GM18508 (cell line): Measurements from ENCODE around the gene PHACTR1.

Experiments
- ATAC-seq: cut with Tn5 transposase; IDR thresholded peaks from one replicate; pipeline ENCODE4 v1.9.1; 2021; ENCODE audit warnings: moderate number of reproducible peaks; ENCODE audit not compliant: insufficient read depth, unreplicated experiment

Gene PHACTR1

DNA sequence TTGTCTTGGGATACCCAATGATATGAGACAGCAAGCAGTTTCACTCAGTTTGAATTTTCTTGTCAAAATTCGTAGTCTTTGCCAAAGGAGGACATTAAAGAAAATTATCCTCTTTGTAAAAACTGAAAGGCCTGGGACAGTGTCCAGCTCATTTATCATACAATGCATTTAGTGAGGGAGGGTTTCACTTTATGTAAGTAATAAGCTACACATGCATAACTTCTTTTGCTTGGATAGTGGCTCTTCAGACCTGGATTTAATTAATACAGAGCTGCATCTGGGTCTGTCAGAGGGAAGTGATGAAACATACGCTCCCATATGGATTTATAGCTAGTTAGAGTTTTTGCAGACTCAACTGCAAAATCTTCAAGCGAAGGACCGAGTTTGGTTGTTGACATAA, 175.6 kb downstream of the PHACTR1 start:
- ATAC-seq: no peak

DNA sequence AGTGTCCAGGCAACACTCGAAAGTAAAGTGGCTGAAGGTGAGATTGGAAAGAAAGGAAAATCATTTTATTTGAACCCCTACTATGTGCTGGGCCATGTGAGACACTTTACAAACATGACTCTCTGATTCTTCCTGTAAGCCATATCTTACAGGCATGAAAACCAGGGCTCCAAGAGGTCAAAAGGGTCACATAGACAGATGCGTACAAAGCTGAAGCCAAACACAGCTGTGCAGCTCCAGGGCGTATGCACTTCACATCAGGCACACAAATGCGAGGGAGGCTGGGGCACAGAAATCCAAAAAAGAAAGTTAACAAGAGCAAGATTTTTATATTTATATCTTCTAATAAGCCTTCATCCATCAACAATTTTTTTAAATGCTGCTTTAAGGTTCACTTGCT, 176.5 kb downstream of the PHACTR1 start:
- ATAC-seq: no peak

DNA sequence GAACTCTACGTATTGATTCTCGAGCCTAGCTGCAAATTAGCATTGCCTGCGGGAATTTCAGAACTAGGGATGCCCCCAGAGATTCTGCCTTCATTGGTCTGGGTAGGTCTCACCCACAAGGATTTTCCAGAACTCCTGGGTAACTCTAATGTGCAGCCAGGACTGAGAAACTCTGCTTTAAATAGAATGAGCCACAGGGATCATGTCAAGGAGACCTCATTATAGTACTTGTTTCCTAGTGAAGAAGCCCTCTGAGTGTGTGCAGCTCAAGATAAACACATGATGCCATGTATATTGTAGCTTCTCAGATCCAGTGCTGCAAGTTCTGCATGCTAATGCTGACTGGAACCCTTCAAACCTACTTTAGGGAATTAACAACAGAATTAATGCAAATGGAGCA, 179.2 kb downstream of the PHACTR1 start:
- ATAC-seq: no peak

DNA sequence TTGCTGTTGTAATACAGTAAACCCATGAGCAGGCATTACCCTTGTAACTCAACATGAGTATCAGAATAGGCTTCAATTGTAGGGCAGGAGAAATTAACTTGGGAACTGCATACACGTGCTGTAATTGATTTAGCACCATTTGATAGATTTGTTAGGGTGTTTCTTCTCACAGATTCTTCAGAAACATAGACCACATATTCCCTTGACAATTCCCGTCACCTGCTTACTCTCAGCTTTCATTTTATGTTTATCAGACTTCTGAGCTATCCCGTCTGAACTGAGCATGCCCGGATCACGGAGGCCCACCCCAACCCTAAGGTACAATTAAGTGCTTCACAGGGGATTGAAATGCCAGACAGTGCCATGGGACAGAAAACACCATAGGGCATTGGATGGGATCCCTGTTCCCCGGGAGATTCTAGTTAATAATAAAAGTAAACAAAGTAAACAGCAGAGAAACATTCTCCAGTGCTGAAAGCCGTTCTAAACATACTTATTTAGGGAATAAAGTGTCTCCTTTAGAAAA, 179.7 kb downstream of the PHACTR1 start:
- no peak for ATAC-seq

DNA sequence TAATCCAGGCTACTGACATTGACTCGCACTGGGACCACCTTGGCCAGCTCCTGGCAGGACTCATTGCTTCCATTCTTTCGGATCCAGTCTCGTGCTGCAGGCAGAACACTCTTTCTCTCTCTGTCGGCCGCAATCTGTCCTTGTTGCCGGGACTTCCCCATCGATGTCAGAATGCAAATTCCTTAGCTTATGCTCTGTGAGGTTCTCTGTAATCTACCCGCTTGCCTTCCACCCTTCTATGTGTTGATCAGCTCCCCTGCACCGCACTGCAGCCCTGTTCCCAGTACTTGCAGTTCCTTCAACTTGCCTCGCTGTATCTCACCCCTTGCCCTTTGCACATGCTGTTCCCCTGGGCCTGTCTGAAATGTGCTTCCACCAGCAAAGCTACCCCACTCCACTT, 182.0 kb downstream of the PHACTR1 start:
- ATAC-seq: no peak

DNA sequence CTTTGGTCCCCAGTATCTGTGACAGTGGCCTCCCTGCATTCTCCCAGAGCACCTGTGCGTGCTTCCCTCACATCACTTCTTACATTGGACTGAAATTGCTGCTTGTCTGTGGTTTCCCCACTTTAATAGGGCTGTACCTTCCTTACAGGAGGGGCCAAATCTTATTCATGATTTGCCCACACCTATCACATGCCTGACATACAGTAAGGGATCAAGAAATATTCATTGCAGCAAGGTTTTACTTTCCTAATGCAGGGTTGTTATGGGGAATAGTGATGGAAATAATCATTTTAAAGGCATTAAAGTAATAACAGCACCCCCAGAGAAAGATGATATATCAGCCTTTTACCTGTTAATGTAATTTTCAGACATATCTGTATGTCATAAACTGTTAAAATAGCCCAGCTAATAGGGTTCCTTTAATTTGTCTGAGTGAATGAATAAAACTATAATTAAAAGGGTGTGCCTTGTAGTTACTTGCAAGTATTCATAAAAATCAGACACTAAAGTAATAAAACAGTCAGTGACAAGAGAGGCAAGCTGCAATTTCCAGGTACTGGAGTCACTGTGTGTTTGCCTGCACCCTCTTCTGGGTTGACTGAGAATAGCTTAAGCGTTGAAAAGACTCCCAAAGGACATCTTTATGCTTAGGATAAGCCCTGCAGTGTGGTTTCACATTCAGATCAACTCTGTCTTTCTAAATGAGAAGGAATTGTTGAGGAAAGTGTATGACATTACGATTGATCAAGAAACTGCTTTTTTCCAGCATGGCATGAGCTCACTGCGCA, 182.7 kb downstream of the PHACTR1 start:
- no peak for ATAC-seq

DNA sequence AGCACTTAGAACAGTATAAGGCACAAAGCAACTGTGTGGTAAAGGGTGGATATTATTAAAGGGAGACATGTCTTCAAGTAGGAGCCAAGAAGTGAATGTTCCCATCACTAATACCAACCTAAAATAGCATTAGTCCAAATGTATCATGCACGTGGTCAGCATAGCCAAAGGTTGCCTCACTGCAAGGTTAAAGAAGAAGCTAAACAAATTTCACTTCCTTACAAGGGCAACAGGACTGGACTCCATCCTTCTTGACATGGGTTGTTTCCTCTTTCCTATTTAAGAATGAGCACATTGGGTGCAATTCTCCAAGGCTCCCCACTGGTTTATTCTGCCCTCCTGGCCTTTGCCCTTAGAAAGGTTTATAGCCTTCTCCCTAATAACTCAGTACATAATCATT, 186.7 kb downstream of the PHACTR1 start:
- ATAC-seq: no peak

DNA sequence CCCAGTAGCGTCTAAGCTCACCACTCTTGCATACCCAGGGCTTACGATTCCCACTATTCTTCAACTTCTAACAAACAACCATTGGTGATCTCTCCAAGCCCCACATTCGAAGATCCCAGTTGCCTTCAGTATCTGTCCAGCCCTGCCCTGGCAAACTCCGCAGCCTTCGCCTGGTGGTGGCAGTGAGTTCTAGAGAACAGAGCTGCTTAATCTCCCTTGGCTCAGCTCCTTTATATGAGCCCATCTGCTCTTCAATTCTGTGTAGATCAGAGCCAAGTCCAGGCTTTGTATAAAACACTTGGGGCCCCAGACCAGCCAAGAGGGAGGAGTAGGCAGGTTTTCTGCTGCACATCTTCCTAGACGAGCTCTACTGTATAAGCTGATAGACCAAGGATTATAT, 193.3 kb downstream of the PHACTR1 start:
- ATAC-seq: no peak

DNA sequence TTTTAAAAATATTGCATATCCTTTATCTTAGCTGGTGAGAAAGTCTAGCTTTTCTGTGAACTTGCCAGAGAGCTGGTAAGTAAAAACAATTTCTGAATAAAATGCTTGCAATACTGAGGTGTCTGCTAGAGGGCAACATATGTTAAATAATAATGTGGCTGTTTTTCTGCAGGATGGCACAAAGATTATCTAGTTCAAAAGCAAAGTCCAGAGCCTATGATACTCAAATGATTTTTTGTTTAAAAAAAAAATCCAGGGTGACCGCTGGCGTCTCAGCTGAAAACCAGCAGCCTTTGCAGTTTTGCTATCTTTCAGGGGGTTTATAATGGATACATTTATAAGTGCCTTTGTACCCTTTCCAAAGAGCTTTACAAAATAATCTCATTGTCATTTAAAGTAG, 194.9 kb downstream of the PHACTR1 start:
- no peak for ATAC-seq

DNA sequence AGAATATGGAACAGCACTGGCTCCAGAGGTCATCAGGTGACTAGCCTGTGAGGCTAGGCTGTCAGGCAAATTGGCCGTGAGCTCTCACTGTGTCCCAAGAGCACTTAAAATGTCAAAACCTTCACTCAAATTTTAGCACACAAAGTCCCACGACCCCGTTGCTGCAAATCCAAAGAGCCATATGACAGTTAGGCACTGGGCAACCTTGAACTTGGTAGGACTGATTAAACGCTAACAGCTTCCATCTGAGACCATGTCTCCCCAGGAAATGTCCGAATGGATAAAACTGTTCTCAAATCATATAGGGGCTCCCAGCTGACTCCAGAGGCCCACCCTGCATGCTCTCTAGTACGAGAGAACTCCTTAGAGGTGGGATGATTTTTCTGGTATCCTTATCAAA, 196.6 kb downstream of the PHACTR1 start:
- ATAC-seq: no peak

DNA sequence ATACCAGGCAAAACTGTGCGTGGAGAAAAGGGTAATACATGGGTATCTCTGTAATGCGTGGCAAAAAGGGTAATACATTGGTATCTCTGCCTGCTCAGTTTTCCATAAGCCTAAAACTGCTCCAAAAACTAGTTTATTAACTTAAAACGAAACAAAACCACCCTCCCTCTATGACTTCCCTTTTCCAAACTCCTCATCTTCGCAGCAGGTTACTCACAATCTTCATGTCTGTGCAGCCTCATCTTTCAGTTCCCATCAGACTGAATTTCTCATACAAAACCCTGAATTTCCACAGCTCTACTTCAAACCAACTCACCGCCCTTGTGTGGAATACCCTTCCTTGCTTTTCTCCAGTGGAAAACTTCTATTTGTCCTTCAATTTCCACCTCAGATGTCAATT, 199.4 kb downstream of the PHACTR1 start:
- ATAC-seq: no peak

DNA sequence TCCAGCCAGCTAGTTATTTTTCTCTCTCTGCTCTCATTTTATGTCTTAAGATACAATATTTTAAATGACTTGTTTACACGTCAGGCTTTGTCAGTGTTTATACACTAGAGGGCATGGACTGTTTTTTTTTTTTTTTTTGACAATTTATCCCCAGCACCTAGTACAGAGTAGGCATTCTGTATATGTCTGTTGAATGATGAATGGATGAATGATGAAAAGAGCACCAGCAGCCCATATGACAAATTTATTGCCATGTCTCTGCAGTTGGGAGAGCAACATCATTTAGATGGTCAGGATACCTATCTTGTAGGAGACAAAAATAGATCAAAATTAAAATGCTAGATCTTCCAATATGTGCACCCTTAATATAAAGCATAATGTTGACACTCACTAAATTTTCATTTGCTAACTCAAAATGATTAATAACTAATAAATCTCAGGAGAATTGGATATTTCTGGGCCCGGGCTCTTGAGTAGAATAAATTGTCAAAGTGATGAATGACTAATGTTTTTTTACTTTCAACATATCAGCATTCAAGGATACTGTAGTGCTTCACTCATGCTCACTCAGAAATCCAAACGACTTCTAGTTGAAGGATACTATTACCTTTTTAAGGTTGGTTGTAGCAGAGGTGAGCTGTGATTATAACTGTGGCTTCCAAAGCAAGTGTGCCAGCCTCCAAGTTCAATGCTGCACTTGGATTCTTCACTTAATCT, 200.0 kb downstream of the PHACTR1 start:
- ATAC-seq: no peak

DNA sequence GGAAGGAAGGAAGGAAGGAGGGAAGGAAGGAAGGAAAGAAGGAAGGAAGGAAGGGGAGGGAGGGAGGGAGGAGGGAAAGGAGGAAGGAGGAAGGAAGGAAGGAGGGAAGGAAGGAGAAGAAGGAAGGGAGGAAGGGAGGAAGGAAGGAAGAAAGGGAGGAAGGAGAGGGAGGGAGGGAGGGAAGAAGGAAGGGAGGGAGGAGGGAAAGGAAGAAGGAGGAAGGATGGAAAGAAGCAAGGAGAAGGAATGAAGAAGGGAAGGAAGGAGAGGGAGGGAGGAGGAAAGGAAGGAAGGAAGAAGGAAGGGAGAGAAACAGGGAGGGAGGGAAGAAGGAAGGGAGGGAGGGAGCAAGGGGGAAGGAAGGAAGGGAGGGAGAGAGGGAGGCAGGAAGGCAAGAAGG, 204.9 kb downstream of the PHACTR1 start:
- ATAC-seq: no peak

DNA sequence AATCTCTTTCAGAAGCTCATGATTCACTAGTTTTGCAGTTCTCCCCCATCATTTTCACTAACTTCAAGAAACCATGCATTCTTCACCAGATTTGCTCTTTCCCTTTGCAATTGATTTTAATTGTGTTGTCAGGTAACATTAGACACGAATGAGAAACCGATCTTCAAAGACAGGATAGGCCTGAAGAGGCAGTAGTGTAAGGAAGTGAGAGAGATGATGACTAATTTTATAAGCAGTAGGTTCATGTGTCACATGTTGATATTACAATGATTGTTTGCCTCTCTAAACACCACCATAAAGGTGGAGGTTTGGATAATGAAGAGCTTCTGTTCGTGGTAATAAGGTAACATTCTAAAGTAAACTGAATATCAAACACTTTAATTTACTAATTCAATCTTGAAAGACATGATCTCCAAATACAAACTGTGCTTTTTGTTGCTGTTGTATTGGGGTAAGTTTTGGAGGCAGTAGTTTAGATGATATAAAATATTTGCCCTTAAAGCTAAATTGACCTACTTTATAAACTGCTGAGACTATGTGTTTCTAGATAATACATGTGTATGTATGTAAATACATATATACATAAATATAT, 207.2 kb downstream of the PHACTR1 start:
- no peak for ATAC-seq

DNA sequence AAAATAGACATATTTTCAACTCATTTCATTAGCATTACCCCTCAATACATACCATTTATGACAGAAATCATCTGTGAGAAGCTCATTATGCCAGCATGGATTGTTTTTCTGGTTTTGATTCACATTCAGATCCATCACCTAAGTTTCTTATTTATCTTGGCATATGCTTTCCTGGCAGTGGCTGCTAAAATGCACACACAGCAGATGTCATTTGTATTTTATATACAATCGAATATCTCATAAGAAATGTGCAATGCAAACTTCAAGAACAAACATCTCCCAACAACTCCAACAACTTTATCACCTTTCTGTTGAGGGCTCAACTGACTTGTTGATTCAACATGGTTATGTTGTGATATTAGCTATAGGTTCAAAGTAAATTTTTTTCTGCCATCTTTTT, 208.3 kb downstream of the PHACTR1 start:
- no peak for ATAC-seq

DNA sequence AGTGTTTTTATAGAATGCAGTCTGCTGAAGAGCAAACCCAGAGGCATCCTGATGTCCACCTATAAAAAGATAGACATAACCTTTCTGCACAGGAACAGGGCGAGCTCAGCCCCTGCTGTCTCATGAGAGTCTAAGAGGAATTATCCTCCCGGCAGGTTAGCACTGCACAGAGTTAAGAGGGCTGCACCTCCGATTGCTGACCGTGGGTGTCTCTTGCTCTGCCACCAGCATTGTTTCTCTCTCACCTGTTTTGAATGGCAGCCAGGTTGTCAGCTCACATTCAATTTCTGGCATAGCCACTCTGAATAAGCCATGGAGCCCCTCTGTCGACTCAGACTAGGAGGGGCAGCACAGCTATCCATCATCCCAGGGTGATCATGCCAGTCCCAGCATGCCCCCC, 211.2 kb downstream of the PHACTR1 start:
- no peak for ATAC-seq

DNA sequence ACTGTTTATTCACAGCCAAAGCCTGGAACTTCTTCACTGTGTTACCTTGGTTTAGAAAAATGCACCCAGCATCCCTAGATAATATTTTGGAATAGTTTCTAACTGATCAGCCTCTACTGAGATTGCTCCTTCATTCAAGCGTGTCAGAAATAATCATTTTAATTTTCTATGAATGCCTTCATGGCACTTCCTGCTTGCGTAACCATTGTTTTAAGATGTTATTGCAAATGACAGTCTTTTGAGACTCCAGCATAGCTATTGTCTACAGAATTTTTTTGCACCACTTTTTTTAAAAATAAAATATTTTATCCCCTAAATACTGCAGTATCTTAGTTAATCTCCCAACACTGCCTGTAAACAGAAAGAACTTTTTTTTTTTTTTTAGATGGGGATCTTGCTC, 213.1 kb downstream of the PHACTR1 start:
- no peak for ATAC-seq

DNA sequence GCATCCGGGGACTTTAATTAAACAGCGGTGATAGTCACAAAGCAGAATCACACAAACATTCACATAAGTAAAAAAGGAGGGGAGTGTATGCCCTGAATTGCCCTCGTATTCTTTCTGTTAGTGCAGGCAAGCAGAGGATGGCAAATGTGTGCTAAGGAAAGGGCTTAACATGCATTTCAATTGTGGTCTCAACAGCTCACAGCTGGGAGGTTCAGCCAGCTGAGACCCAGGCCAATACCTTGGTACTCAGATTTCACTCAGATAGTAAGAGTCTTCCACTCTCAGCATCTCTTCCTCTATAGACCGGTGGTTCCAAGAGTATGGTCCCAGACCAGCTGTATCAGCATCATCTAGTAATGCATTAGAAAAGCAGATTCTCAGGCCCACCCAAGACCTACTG, 215.1 kb downstream of the PHACTR1 start:
- no peak for ATAC-seq

DNA sequence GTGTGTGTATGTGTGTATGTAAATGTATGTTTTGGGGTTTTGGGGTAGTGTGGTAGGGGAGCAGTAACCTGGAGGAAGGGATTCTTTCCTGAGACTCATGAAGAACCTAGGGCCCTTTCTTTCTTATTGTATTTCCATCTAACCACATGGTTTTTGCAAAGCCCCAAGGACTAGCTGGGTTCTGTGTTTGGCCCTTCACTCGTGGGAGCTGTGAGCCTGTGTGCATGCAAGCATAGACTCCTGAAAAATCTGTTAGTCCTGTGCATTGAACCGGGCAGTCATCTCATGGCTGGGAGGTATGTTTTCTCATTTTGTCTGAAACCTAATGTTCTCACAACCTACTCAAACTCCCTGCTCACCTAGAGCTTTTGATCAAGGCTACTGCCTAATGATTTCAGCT, 219.1 kb downstream of the PHACTR1 start:
- ATAC-seq: no peak

DNA sequence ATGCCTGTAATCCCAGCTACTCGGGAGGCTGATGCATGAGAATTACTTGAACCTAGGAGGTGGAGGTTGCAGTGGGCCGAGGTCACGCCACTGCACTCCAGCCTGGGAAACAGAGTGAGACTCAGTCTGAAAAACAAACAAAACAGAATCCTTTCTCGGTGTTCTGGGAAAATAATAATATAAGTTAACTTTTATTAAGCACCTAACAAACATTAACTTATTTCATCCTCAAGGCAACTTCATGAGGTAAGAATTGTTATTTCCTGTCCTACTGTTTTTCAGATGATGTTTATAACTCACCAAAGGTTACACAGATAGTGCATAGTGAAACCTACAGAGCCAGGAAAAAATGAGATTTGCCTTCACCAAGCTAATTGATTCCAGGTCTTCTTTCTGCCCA, 221.4 kb downstream of the PHACTR1 start:
- no peak for ATAC-seq

DNA sequence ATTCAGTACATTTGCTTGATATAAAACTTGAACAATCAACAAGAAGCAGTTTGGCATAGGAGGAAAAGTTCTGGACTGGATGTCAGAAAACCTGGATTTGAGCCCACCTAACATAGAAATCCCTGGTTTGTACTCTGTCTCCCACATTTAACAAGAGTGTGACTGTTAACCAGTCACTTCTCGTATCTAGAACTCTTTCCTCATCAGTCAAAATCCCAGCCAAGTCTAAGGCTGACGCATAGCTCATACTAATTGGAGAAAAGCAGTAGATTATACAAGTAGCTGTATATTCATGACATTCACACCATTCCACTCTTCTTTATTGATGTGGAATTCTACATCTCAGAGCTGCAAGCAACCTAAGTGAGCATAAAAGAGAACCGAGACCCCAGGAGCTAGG, 222.7 kb downstream of the PHACTR1 start:
- no peak for ATAC-seq
